C4-2B (cell line): ENCODE results near the gene IKZF4.

ENCODE experiments used
- ZFX ChIP-seq: fragments of 450-650 bp; IDR thresholded peaks from 2 replicates; pipeline ENCODE4 v1.6.1; 2017
- TF ChIP-seq, protein P1 (sequence below): fragments of 450-650 bp; conservative IDR thresholded peaks from 2 replicates; pipeline ENCODE4 v1.5.1; 2017; ENCODE audit warnings: mild to moderate bottlenecking

DNA sequence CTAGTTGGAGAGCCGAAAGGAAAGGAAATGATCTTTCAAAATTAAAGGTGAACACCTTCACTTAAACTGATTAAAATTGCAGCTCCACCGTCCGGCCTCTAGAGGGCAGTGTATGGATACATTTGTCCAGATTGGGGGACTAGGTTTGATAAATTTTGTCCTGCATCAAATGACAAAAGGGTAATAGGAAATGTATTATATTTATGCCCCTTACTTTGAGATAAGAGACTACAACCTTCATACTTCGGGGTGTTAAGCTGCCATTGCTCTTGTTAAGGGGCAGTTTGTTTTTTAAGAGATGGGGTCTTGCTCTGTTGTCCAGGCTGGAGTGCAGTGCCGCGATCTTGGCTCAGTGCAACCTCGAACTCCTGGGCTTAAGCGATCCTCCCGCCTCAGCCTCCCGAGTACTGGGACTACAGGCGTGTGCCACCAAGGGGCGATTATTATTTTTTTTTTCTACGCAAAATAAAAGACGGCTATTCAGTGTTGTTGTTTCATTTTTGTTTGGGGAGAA lies 24.6 kb upstream of the IKZF4 start:
- TF ChIP-seq, protein P1, sequence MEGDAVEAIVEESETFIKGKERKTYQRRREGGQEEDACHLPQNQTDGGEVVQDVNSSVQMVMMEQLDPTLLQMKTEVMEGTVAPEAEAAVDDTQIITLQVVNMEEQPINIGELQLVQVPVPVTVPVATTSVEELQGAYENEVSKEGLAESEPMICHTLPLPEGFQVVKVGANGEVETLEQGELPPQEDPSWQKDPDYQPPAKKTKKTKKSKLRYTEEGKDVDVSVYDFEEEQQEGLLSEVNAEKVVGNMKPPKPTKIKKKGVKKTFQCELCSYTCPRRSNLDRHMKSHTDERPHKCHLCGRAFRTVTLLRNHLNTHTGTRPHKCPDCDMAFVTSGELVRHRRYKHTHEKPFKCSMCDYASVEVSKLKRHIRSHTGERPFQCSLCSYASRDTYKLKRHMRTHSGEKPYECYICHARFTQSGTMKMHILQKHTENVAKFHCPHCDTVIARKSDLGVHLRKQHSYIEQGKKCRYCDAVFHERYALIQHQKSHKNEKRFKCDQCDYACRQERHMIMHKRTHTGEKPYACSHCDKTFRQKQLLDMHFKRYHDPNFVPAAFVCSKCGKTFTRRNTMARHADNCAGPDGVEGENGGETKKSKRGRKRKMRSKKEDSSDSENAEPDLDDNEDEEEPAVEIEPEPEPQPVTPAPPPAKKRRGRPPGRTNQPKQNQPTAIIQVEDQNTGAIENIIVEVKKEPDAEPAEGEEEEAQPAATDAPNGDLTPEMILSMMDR = peak; percentile 93
- TF ChIP-seq ZFX = no peak
